Chondrocyte (in vitro differentiated cells): ENCODE data around the gene LGMN. TPM values are rescaled to one million over a fixed set of nuclear protein-coding genes. Genes with fewer than 3 reads are reported as not detected.

Experiments
- DNase-seq: peaks from one replicate; pipeline ENCODE4 v3.0.0; 2021; ENCODE audit warnings: mixed read lengths, low spot score
- H3K27ac Mint-ChIP-seq: one replicate; pipeline ENCODE4 v1.8.0; 2021; ENCODE audit warnings: mild to moderate bottlenecking, moderate library complexity, mixed read lengths; ENCODE audit not compliant: unreplicated experiment
- H3K27me3 Mint-ChIP-seq: 2 replicates; pipeline ENCODE4 v1.8.0; 2021; ENCODE audit warnings: low read depth, mixed read lengths
- H3K36me3 Mint-ChIP-seq: 2 replicates; pipeline ENCODE4 v1.8.0; 2021; ENCODE audit warnings: low read depth, mixed read lengths
- H3K4me1 Mint-ChIP-seq: 2 replicates; pipeline ENCODE4 v1.8.0; 2021; ENCODE audit warnings: low read depth, mild to moderate bottlenecking, mixed read lengths
- H3K4me3 Mint-ChIP-seq: one replicate; pipeline ENCODE4 v1.8.0; 2021; ENCODE audit warnings: mild to moderate bottlenecking, moderate library complexity, mixed read lengths; ENCODE audit not compliant: unreplicated experiment
- H3K9me3 Mint-ChIP-seq: 2 replicates; pipeline ENCODE4 v1.8.0; 2021; ENCODE audit warnings: low read depth, mixed read lengths
- CTCF ChIP-seq: fragments of 200-600 bp; sonication (generic); IDR thresholded peaks from 2 replicates; pipeline ENCODE4 v1.5.0; 2021; ENCODE audit warnings: antibody characterized with exemption, mild to moderate bottlenecking, moderate library complexity
- total RNA-seq: library from RNA; stranded (reverse); gene quantifications from 3 replicates; pipeline ENCODE4 v1.2.1, GENCODE V29; 2021

Gene LGMN
- total RNA-seq, 1 donor from 2014 or later: 134 TPM

GRCh38 chr14:92655419-92656201 lies 92.8 kb downstream of the LGMN start:
- H3K36me3 Mint-ChIP-seq: peaks cover 27% of the 10 kb centered on the region
- no peak for DNase-seq
- H3K9me3 Mint-ChIP-seq: no peaks in the 10 kb centered on the region
- H3K27me3 Mint-ChIP-seq: no peaks in the 10 kb centered on the region
- H3K4me3 Mint-ChIP-seq: no peak overlapping the region
- H3K27ac Mint-ChIP-seq: no peak overlapping the region
- no peaks in the 10 kb centered on the region for H3K4me1 Mint-ChIP-seq
- no peak for TF ChIP-seq CTCF

GRCh38 chr14:92654239-92654901 lies 94.1 kb downstream of the LGMN start:
- no peak for TF ChIP-seq CTCF

More at GRCh38 chr14:92654239-92654901, 94.1 kb downstream of the LGMN start:
- Mint-ChIP-seq H3K4me1 (no peaks in the 10 kb centered on the region), H3K4me3 (no peak overlapping the region), H3K27ac (no peak overlapping the region), H3K36me3 (peaks cover 19% of the 10 kb centered on the region), H3K9me3 (no peaks in the 10 kb centered on the region), H3K27me3 (no peaks in the 10 kb centered on the region)
- no peak for DNase-seq

Other genes with a start within 250 kb of the LGMN start
- 18.8 to 24.2 TPM (median 20.2 TPM) in 3 replicates for gene RIN3, start 234.8 kb downstream of the LGMN start, total RNA-seq
- 51.9 to 60.8 TPM (median 52.9 TPM) in 3 replicates for gene GOLGA5, start 45.7 kb upstream of the LGMN start, total RNA-seq
- gene CHGA, start 174.5 kb upstream of the LGMN start, total RNA-seq: not detected in 3 replicates